HG03108 (cell line): ENCODE measurements around the gene CHRM2.

Experiments
- ATAC-seq: cut with Tn5 transposase; IDR thresholded peaks from one replicate; pipeline ENCODE4 v1.9.1; 2021; ENCODE audit warnings: moderate library complexity; ENCODE audit not compliant: unreplicated experiment

The CHRM2 gene

DNA sequence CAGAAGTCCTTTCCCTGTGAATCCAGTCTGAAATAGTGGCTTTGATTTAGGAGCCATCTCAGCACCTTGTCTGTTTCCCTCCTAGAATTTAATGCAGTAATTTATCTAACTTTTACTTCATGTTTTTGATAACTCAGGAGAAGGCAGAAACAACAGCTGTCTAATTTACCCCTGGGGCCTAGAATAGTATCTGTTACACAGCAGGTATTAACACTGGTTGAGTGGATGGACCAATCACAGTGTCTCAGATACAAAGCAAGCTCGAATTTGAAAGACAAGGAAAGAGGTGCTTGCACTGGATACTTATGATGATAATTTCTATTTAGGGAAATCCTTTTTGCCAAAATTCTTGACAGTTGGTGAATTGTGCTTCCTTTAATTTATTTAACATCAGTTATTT lies 23.4 kb downstream of the CHRM2 start:
- ATAC-seq = no peak

GRCh38 chr7:136894789-136895188 lies 26.3 kb downstream of the CHRM2 start:
- ATAC-seq = no peak

DNA sequence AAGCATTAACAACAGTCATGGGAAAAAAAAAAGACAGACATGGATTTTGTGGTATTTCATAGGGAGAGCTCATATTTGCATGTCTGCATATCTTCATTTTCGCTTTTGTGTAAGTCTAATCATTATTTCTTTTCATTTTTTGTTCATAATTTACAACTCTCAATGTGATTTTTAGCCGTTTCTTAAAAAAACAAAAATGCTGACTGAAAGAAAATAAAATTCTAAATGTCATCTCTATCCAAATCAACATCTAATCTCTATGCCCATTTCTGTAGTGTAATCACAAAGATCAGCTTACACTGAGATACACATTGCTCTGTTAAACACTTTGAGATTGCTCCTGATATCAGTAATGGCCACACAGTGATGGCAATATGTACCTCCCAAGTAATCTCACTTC lies 29.2 kb downstream of the CHRM2 start:
- no peak for ATAC-seq

DNA sequence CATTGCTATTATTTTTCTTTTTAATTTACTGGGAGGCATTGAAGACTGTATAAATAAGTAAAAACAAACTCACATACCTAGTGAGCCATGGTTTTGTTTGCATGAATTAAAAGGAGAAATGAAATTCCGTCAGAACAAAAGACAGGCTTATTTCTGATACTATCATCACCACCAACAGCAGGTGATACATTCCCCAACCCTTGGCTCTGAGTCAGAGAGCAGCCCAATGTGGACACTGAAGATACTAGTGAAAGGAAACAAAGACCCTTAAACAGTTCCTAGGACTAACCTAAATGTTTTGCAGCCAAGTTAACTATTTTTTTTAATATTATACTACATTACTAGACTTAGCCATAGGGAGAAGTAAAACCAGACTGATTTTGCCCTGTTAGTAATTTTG lies 31.6 kb downstream of the CHRM2 start:
- ATAC-seq = no peak

- no peak for ATAC-seq
Measured at GRCh38 chr7:136910771-136911170, 42.3 kb downstream of the CHRM2 start.

DNA sequence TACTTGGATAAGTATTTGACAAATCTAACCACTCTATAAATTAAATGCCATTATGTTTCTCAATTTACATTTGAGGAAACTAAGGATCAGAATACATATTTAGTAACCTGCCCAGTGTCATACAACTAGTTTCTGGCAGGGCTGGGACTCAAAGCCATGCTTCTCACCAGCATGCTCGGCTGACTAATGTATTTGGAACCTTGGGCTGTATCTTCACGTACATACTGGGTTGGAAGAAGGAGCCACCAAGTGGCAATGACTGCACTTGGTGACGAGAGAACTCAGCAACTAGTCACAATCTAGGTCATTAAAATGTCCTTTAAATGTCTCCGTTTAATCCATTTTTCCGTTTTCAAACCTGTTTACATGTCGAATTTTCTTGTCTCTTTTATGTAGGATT lies 42.9 kb downstream of the CHRM2 start:
- ATAC-seq = no peak

DNA sequence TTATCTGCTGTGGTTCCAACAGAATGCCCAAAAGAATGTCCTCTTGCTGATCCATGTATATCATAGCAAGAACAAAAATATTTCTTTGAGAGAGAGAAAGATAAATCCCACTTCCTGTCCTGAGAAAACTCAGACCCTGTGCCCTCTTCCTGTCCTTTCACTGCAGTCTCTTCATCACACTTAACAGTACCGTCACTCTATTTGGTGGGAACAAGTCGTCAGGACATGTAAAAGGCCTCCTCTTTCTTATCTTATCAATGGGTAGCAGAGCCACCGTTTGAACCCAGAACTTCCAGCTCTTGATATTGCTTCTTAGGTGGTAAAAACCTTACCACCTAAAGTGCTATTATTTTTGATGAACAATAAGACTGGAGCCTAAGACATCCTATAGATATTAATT lies 43.9 kb downstream of the CHRM2 start:
- no peak for ATAC-seq

DNA sequence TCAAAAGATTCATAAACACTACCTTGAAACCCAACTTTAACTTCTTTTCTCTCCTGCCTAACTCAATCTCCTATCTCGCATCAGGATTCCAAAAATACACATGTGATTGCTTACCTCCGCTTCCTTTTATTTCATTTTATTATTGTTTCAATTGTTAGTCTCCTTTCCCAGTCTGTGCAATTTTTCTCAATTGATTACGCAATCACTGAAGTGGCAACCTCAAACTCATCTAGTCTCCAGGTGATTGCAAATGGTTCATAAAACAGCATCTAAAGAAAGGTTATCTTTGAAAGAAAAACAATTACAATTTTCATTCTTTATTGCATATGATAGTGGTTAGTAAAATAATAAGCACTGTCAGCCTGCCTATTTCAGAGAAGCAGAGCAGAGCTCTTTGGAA lies 45.6 kb downstream of the CHRM2 start:
- no peak for ATAC-seq

- no peak for ATAC-seq
Measured at GRCh38 chr7:136919820-136920219, 51.4 kb downstream of the CHRM2 start.

DNA sequence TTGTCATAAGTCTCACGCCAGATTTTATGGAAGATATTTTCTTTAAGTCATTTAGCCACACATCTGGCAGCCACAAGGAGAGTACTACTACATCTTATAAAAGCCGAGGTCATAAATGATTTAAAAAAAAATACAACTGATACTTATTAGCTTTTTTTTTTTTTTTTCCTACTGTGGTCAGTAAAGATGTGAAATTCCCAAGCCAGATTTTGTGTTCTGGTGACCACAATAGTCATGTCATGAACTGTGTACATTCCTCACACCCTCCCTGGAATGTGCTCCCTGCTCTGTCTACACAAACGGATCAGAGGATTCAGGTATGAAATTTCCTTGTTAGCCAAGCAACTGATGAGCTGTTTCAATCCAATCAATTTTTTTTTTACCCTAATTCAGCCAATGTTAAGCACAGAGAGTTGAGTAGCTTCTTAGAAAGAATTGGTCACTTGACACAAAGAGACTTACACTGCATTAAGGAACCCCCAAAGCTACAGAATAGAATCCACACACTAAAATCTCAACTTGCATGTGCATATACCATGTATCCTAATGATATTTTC lies 54.7 kb downstream of the CHRM2 start:
- no peak for ATAC-seq

DNA sequence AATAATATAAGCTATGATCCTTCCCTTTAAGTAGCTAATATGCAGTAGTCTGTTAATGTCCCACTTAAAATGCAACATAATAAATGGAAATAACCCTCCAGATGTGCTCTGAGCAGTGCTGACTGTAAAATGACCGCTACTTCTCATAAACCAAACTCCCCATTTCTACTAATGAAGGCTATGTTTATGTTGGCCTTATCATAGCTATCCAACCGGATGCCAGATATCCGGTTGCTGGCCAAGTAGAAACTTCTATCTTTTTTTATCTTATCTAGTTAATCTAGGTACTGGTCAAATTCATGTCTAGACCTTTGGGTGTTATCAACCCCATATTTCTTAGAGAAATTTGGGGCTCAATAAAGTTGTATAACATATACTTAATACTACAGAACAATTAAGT lies 56.6 kb downstream of the CHRM2 start:
- no peak for ATAC-seq

DNA sequence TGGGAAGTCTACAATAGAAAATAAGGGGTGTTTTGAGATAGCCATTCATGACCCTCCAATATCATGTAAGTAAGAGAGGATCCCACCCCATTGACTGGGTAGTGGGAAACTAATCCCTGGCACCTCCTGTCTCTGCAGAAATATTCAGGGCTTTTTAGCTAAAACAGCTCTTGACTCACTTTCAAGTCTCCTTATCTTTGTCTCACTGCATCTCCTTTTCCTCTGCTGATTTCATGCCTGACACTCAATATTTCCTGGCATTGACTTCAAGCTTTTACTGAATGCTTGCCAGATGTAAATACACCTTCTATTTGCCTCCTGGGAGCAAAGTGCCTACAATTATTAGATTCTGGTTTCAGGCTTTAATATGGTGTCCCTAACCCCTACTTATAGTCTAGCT lies 57.1 kb downstream of the CHRM2 start:
- ATAC-seq = no peak

GRCh38 chr7:136931169-136931867 lies 62.9 kb downstream of the CHRM2 start:
- no peak for ATAC-seq

GRCh38 chr7:136937436-136937835 lies 69.0 kb downstream of the CHRM2 start:
- no peak for ATAC-seq

- no peak for ATAC-seq
Measured at GRCh38 chr7:136938476-136938875, 70.0 kb downstream of the CHRM2 start.

GRCh38 chr7:136940122-136940521 lies 71.7 kb downstream of the CHRM2 start:
- ATAC-seq = no peak

GRCh38 chr7:136940917-136941316 lies 72.5 kb downstream of the CHRM2 start:
- no peak for ATAC-seq

- ATAC-seq = no peak
Measured at GRCh38 chr7:136941816-136942215, 73.4 kb downstream of the CHRM2 start.

DNA sequence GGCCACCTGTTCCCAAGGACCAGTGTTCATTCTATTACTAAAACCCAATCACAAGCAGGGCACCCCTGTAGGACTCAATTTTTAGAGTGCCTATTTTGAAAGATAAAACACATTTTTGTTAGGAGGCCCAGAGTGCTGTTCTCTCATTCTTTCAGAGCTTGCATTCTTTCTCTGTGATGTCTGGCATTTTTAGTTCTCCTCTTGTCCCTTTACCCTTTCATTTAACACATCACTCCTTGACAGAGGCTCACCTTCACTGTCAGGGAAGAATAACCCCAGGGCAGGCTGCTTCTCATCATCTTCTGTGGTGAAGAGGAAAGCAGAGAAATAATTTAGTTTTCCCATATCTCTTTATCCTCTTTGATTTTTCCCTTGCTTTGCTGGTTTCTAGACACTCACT lies 73.9 kb downstream of the CHRM2 start:
- no peak for ATAC-seq

DNA sequence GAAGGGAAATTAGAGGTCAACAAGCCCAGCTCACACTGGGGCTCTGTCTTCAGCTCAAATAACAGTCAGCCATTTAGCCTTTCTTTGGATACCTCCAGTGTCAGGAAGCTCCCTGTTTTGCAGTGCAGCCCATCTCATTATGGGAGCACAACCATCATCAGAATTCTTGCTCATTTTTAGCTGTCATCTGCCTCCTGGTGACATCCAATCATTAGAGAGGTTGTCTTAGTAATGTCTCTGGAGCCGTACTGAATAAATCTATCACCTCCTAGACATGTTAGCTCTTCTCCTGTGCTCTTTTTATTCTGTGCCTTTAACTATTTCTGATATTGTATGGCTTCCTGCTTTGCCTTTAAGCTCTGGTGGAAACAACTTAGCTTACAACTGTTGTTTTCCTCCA lies 74.5 kb downstream of the CHRM2 start:
- no peak for ATAC-seq

DNA sequence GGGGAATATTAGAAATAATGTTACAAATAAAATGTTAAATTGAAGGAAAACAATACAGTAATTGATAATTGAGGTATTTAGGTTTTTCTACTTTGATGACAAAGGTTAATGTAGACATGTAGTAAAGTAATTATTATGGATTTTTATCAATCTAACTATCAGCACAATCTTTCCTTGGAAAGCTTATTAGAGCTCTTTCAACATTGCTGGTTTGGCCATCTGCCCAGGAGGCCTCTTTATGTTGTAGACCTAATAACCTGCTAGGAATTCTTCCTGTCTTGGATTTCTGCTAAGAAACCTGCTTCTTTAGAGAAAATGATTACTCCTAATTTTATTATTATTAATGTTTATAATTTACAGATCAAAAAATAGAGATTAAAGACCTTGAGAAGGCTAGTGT lies 78.9 kb downstream of the CHRM2 start:
- ATAC-seq = no peak

DNA sequence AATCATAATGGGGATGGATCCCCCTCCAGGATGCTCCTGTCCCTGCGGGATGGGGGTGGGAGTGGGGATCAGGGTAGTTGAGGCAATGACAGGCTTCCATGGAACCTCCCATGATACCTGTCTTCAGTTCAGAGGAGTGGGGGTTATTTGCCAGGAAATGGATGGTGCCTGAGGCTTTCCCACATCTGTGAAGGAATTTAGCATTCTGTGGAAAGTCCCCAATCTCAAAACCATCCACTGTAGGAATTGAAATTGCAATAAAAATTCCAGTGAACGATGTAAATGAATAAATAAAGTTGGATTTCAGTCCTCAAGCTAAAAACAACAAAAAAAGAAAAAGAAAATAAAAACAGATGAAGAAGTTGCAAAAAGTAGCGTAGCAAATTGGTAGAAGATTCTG lies 81.9 kb downstream of the CHRM2 start:
- ATAC-seq = no peak

GRCh38 chr7:136953386-136953785 lies 84.9 kb downstream of the CHRM2 start:
- no peak for ATAC-seq
